GM13977 (cell line): ENCODE measurements around the gene EEFSEC.

Source experiments
- DNase-seq: peaks from one replicate; pipeline ENCODE4 v3.0.0; 2012; ENCODE audit warnings: low spot score
- CTCF ChIP-seq: IDR thresholded peaks from 2 replicates; pipeline ENCODE4 v1.5.1; 2012; ENCODE audit warnings: mild to moderate bottlenecking, control low read depth; ENCODE audit not compliant: insufficient read depth; ENCODE audit errors: extremely low read depth, missing control alignments
- in situ Hi-C: fragments of 300-500 bp; cut with MboI; formaldehyde crosslinking; loops from one replicate; pipeline ENCODE4 v1.12.0; 2022; ENCODE audit warnings: low sequenced_read_pairs, low pct_unique_long_range_greater_than_20kb, mixed read lengths, inconsistent platforms; ENCODE audit not compliant: unreplicated experiment

EEFSEC gene

GRCh38 chr3:128276577-128277183 is 123.4 kb downstream of the EEFSEC start:
- no peak for DNase-seq
- in situ Hi-C loops: no loop called here
- TF ChIP-seq CTCF: no peak

GRCh38 chr3:128277378-128278069 is 124.2 kb downstream of the EEFSEC start:
- TF ChIP-seq CTCF: no peak
- no peak for DNase-seq
- in situ Hi-C loops: no loop called here

GRCh38 chr3:128278130-128278529 is 124.8 kb downstream of the EEFSEC start:
- DNase-seq: no peak
- in situ Hi-C loops: no loop called here
- no peak for TF ChIP-seq CTCF

GRCh38 chr3:128278761-128279600 is 125.7 kb downstream of the EEFSEC start:
- no peak for TF ChIP-seq CTCF
- in situ Hi-C loops: no loop called here
- no peak for DNase-seq

GRCh38 chr3:128279601-128279880 is 126.3 kb downstream of the EEFSEC start:
- DNase-seq: no peak
- in situ Hi-C loops: no loop called here
- TF ChIP-seq CTCF: no peak

- no peak for DNase-seq
- in situ Hi-C loops: no loop called here
- TF ChIP-seq CTCF: no peak
Observed at GRCh38 chr3:128280481-128281052, 127.3 kb downstream of the EEFSEC start.
